Iris pigment epithelial cell (primary cell): Measurements from ENCODE around the gene SNRPD1.
A peak's percentile ranks its signal among the peaks of the same experiment; 100 is the strongest.
"Not testable (repeated sequence)": the region's sequence is repeated elsewhere in the genome, so short reads cannot be mapped to it uniquely, and the experiment has no call there.

Source experiments
- DNase-seq: peaks from one replicate; pipeline ENCODE4 v3.0.0-alpha.2; 2011; ENCODE audit warnings: low read depth

Gene SNRPD1

DNA sequence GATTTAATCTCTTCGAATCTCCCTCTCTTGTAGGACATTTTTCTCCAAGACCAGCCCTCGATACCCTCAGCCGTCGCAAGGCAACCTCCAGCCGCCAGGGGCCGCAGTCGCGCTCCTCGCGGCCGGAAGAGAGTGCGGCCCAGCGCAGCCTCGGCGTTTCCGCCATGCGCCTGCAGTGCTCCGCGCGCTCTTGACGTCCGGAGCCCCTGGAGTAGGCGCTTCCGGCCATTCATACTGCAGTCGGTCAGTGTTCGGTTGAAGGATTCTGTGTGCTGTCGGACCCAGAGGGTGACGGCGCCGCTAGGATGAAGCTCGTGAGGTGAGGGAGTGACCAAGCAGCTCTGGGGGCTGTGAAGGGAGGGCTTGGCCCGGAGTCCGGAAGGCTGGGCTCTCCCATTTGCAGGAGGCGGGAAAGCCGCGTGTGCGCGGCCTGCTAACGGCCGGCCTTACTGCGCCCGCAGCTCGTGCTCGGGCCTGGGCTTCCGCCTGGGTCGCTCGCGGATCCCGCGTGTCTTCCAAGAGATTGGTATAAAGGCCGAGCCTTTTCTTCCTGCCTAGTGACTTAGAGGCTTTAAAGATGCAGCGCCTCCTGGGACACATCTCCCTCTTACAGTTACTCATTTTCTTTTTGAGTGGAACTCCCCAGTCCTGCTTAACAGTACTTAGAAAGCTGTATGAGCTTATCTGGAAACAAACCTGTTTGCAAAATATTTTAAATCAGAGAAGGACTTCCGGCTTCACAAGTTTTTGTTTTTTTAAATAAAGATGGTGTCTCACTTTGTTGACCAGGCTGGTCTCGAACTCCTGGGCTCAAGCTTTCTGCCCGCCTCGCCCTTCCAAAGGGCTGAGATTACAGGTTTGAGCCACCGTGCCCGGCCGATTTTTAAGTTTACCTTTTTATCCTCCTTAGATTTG is at the start of gene SNRPD1:
Gene SNRPD1 (plus strand): TSS at position 190 of the 915 bp plus-strand sequence. CDS start 116 bp downstream, at position 306.
- peak; percentile 93 for DNase-seq

DNA sequence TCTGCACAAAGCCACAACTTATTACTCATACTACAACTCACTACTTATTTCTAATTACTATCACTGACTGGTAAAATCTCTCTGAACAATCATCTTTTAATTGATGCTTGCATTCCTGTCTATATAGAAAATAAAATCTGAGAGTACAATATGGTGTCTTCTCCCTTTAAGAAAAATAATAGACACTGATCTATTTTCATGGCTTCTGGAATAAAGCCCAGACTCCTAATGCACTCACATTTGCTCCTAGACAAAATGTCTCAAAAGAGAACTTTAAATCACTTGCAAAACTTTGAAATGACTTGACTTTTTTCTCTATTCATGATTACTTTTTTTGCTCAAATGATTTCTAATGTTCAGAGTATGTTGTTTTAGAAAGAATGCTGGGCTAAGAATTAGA is 40.3 kb upstream of the SNRPD1 start:
- DNase-seq: no peak

DNA sequence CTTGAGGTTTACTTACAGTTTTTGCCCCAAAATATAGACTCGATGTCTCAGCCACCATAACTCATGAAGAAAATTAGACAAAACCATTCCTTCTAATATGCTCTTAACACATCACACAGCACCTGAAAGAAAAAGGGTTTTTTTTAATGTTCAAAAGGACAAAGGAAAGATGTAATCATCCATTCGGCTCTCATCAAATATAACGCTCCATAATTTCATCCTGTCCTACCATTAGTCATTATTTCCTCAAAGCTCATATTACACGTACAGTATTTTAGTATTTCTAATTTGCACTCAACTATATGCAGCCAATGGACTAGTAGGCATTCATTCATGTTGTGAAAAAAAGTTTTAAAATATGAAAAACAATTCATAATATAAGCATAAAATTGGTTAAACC is 36.5 kb upstream of the SNRPD1 start:
- no peak for DNase-seq

DNA sequence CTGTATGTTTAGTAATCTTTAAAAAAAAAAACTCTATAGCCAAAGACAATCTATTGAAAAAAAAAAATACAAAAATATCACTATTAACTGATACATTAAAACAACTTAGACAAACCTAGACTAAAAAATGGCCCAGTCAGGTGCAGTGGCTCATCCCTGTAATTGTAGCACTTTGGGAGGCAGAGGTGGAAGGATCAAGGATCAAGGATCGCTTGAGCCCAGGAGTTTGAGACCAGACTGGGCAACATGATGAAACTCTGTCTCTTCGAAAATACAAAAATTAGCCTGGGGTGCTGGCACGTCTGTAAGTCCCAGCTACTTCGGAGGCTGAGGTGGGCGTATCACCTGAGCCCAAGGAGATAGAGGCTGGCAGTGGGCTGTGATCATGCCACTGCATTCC is 27.7 kb upstream of the SNRPD1 start:
- no peak for DNase-seq

DNA sequence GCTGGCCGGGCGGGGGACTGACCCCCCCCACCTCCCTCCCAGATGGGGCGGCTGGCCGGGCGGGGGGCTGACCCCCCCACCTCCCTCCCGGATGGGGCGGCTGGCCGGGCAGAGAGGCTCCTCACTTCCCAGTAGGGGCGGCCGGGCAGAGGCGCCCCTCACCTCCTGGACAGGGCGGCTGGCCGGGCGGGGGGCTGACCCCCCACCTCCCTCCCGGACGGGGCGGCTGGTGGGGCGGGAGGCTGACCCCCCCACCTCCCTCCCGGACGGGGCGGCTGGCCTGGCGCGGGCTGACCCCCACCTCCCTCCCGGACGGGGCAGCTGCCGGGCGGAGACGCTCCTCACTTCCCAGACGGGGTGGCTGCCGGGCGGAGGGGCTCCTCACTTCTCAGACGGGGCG is 19.8 kb upstream of the SNRPD1 start:
- not testable (repeated sequence) for DNase-seq

DNA sequence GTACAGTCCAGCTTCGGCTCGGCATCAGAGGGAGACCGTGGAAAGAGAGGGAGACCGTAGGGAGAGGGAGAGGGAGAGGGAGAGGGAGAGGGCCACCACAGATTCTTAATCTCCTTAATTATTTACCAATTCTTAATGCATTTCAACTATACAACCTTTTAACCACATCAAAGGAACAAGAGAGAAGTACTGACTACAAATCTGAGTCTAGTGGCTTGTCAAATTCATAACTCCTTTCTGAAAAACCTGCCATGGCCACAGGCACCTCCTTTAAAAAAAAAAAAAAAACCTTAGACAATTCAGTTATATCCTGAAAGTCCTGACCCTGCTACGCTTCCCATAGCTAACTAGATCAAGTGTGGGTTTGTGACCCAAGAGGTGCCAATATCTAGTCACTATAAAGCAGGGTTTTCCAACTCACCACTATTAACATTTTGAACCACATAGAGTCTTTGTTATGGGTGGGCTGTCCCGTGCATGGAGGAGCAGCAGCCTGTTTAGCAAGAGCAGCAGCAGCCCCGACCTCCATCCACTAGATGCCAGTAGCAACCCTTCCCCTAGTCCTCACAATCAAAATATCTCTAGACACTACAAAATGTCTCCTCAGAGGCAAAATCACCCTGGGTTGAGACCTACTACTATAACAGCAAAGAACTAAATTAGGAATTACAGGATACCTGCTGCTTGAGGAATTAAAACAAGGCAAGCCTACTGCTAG is 18.4 kb upstream of the SNRPD1 start:
- DNase-seq: no peak

DNA sequence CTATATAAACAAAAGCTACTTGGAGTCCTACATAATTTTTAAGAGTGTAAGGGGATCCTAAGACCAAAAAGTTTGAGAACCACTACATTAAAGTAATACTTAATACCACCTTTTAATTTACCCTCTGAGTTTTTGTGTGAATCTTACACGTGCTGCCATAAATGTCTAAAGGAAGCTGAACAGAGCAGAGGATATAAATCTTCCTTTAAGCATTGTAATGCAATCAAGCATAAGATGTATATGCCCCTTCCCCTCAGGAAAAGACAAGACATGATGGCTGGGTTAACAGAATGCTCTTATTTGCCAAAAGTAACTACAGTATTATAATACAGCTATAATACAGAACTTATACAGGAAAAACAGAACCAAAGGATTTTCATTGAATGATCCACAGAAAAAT is 14.5 kb upstream of the SNRPD1 start:
- no peak for DNase-seq

DNA sequence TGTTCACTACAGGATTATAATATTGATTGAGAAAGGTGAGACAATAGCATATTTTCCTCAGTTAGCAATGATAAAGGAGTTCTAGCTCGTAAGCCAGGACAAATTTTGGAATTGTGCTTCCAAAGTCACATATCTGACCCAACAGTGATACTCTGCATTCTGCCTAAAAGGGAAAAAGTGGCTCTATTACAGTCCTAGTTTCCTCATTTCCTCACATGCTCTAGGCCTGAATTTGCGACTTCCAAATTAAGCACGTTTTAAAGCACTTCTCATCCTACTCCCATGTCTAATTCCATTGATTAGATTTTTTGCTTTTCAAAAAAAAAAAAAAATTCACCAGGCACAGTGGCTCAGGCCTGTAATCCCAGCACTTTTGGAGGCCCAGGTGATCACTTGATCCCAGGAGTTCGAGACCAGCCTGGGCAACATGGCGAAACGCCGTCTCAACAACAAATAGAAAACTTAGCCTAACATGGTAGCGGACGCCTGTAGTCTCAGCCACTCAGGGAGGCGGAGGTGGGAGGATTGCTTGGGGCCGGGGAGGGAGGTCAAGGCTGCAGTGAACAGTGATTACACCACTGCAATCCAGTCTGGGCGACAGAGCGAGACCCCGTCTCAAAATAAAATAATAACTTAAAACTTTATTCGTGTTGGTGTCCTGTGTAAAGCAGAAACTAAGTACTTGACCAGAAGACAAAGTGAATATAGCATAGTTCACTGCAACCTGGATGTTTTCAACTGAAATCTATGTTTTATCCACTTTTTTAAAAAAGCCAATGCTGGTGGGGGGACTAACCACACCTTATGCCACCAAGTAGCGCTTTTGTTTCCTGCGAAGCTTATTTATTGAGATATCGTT is 13.2 kb upstream of the SNRPD1 start:
- no peak for DNase-seq

DNA sequence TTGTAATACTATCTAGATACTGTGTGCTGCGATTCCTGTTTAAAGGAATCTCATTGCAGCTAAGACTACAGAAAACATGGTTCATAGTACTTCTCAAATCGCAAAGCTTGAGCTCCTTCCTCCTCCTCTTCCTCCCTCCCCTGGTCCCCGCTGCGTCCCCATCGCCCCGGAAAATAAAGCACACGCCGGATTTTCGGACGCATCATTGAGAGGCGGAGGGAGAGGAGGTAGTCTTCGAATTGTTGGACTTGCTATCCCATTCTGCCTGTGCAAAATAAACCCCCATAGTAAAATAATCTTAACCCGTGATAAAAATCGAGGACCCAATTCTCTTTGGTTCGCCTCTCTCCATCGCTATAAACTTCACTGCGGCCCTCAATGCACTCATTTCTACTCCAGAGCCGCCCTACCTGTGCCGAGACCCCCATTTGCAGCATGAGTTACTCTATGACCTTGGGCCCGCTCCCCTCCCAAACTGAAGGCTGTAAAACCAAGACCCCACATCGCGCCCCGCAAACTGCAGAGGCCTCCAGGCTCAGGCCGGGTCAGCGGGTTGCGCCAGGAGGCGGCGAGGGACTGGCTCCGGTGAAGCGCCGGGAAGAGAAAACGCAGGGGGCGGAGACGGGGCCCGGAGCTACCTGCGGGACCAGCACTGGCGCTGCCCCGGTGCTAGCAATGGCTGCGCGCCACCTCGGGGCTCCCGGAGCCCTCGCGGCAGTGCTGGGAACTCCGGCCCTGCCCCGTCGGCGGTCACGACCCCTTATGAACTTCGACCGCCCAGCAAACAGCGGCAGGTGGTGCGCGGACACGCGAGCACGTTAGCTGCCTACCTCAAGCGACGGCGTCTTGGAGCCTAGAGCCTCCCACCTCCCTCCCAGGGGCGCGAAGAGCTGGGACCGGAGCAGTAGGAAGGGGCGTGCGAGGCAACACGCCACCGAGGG is 12.3 kb upstream of the SNRPD1 start:
- peak; percentile 39 for DNase-seq

DNA sequence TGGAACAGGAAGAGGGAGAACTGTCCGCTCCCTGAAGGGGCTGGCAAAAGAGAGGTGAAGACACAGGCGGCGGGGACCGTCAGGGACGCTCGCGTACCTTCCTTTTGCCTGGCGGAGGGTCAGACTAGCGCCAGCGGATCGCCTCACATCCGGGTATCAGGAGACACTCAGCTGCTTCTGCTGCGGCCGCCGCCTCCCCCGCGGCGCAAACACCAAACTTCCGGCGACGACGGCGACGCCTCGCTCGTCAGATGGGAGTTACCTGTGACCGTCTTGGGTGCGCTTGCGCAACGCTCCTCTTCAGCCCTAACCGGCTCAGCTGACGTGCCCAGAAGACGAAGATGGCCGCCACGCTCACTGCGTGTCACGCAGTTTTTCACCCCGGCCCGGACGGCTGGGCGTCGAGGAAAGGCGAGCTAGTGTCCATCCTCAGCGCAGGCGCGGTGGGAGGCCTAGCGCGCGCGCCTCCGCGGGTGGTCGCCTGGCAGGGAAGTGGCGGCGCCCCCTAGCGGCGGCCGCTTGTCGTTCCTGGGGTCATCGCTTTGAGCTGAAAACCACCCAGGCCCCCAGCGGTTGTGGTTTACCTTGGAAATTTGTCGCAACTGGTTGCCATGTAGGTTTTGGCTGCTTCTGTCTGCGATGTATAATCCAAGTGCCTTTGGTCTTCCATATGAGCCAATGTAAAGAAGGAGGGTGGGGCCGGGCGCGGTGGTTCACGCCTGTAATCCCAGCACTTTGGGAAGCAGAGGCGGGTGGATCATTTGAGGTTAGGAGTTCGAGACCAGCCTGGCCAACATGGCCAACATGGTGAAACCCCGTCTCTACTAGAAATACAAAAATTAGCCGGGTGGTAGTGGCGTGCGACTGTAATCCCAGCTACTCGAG is 11.3 kb upstream of the SNRPD1 start, which contains the start of gene ESCO1:
Gene ESCO1 (minus strand): TSS at position 179 of the 885 bp plus-strand sequence. CDS start 25,861 bp downstream, outside the sequence.
- DNase-seq: peak; percentile 99

DNA sequence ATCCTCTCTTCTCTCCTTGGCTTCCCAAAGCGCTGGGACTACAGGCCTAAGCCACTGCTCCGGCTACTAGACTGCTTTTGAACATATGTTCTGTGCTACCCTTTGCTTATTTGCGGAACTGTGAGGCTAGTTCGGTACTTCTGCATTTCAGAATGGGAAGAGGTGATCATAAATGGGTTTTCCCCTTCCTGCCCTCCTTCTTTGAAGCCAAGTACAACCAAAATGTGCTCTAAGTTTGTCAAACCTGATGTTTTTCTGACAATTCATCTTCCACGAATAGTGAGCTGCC is 9.9 kb upstream of the SNRPD1 start:
- no peak for DNase-seq

DNA sequence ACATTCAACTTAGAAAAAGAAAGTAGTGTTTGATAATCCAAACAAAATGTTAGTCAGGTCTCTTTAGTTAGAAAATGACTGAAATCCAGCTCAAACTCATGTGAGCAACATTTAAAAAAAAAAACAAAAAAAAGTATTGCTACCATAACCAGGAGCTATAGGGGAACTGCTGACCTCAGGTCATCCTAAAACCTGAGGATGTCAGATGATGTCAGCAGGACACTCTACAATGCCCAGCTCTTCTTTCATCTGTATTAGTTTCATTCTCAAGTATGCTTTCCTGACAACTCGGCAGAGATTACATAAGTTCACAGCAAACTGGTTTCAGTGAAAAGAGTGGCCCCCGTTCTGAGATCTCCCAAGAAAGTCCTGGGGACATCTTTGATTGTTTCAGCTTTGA is 7.4 kb upstream of the SNRPD1 start:
- DNase-seq: no peak

DNA sequence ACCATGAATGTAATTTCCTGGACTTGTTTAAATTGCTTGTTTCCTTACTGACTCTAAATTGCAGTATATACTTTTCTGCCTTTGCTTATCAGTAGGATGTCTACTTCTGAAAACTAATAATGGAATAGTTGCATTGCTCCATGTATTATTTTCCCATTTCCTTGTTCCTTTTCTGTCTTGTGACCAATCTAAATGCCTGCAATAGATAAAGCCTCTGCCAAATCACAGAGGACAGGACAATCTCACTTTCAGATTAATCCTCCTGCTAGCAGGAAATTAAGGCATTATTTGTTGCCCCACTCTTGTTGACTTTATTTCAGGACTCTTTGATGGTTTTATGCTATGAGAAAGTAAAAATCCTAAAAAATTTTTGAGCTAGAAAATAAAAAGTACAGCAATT is 6.9 kb upstream of the SNRPD1 start:
- no peak for DNase-seq

DNA sequence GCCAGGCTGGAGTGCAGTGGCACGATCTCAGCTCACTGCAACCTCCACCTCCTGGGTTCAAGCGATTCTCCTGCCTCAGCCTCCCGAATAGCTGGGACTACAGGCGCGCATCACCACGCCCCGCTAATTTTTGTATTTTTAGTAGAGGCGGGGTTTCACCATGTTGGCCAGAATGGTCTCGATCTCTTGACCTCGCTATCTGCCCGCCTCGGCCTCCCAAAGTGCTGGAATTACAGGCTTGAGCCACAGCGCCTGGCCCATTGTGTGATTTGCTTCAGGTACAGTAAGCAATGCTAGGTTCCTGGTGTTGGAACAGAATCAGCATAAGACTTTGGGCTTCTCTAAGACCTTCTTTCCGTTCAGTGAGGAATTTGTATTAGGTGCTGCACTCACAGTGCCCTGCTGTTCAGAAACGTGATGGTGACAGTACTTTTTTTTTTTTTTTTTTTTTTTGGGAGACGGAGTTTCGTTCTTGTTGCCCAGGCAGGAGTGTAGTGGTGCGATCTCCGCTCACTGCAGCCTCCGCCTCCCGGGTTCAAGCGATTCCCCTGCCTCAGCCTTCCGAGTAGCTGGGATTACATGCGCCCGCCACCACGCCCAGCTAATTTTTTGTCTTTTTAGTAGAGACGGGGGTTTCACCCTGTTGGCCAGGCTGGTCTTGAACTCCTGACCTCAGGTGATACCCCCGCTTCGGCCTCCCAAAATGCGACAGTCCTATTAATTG is 551 bp upstream of the SNRPD1 start:
- not testable (repeated sequence) for DNase-seq

DNA sequence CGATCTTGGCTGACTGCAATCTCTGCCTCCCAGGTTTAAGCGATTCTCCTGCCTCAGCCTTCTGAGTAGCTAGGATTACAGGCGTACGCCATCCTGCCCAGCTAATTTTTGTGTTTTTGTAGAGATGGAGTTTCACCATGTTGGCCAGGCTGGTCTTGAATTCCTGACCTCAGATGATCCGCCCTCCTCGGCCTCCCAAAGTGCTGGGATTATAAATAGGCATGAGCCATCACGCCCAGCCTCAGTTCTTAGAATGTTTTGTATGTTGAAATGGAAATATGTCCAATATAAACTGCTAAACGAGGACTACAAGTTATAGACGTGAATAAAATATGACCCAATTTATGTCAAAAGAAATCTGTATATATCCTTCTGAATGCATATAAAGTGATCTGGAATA is 9.5 kb downstream of the SNRPD1 start:
- DNase-seq: not testable (repeated sequence)

DNA sequence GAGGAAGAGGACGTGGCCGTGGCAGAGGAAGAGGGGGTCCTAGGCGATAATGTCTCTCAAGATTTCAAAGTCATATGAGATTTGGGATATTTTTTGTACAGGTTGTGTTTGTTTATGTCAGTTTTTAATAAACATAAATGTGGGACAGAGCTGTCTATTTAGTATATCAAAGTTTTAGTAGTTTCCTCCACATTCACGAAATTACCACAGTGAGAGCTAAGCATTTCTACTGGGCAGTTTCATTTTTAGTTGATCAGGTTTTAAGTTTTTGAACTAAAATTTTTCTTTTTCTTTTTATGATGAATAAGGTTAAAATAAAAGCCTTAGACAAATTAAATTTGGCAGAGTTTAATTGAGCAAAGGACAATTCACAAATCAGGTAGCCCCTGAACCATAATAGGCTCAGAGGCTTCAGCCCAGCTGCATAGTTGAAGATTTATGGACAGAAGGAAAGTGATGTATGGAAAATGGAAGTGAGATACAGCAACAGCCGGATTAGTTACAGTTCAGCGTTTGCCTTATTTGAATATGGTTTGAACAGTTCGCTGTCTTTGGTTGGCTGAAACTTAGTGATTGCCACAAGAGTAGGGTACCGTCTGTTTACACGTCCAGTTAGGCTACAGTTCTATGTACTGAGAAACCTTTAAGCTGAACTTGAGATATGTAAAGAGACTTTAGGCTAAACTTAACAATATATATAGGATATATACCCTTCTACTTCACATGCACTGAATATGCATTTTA is 17.1 kb downstream of the SNRPD1 start:
- no peak for DNase-seq

DNA sequence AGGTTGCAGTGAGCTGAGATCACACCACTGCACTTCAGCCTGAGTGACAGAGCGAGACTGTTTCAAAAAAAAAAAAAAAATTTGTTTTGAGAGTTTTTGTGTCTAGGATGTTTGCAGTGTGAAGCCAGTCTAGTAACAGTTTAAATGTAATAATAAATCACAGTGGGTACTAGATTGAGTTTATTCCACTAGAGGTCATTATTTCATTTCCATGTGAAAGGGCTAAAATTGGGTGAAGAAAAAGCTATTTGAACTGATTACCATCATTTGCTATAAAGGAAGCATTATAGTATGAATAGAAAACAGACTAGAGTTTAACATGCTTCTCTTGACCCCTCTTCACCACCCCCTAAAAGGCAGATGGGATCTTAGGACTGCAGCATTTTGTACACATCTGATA is 20.3 kb downstream of the SNRPD1 start:
- DNase-seq: no peak

DNA sequence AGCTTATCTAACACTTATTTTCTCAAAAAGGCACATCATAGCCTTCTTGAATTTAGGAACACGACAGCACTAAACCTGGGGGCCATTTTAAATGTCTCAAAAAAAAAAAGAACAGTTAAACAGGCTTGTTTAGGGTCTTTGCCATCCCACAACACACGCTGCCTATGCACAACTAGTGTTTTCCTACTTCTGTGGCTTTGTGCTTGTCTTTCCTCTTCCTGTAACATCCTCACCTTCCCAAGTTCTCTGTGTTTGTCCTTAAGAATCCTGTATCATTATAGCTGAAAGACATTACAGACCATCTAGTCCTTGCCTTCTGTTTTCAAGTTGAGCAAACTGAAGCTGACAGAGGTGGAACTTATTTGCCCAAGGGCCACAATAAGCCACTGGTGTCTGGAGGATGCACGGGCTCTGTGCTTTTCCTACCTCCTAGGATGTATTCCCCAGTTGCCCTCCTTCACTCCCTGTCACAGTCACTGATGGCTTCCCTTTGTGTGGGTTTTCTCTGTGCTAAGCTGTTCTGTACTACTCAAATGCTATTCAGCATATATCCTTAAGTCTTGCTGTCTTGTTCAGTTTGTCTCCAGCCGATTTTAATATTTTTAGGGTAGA is 22.6 kb downstream of the SNRPD1 start:
- no peak for DNase-seq
